Kidney glomerular epithelial cell (primary cell): ENCODE data around the gene TRIM29.
A peak's percentile ranks its signal among the peaks of the same experiment; 100 is the strongest.

Experiments
- DNase-seq: peaks from one replicate; lab custom pipeline; 2025; lab: John Stamatoyannopoulos, UW

Gene TRIM29

DNA sequence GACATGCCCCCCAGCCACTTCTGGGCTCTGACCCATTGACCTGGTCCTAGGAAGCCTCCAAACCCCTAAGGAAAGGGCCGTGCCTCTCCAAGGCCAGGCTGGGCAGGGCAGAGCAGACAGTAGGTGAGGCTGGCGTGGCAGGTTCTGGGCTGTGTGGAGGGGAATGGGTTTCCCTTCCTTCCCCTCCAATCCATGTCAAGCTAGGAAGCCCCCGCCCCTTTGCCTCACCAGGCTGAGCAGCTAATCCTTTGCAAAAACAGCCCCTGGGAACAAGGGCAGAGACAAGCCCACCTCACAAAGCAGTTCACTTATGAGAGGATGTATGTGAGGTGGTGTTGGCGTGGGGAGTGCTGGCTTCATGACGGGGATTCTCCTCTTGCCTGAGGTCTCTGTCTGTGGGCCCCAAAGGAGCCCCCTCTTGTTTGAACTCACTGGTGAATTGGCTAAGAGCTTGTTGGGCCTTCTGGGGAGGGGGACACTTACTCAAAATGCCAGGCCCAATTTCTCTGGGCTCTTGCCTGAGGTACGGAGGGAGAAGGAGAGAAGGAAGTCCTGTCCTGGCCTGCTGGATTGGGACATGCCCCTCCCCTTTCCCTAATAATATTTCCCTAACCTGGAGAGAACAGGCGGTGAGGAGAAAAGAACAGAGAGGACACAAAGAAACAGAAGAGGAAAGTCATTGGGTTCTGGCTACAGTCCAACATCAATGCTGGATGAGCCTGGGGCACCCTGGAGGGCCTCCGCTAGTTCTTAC, 1.6 kb upstream of the TRIM29 start:
- no peak for DNase-seq

DNA sequence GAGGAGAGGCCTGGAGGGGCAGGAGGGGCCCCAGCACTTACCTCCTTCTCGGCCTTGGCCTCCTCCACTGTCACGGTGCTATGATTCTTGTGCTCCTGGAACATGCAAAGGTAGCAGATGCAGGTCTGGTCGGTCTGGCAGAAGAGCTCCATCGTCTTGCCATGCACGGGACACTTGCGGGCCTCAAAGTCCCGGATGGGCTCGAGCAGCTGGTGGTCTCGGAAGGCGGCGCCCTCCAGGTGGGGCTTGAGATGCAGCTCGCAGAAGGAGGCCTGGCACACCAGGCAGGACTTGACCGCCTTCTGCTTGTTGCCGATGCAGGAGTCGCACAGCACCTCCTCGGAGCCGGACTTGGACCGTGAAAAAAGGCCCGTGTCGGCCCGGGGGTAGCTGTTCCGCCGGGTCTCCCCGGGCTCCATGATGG, 714 bp downstream of the TRIM29 start:
- DNase-seq: no peak

DNA sequence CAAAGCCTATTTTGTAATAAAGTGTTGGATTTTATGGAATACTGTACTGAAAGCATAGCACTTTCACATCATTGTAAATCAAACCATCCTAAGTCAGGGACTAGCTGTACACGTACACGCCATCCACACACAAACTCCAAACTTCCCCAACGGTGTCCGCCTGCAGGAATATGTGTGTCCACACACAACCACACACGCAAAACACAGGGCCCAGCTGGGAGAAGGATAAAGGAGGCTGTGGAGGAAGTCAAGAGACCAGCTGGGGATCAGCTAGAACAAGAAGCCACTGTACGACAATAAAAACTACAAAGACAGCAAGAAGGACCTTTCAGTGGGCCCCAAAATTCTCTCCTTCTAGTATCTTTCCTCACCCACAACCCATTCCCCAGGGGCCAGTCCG, 1.6 kb downstream of the TRIM29 start:
- DNase-seq: no peak

DNA sequence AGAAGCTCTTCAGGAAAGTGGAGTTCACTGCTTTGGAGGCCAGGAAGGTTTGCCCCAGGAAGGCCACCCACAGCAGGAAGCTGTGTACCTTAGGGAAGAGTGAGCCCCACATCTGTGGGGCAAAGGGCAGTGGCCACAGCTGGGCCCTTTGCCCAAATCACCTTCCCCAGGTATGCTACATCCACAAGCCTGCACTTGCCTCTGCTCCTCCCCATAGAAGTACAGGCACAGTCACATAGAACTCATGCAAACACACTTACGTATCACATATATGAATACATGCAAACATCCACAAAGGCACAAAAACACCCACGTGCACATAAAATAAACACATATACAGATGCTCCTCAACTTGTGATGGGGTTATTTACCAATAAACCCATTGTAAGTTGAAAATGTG, 2.1 kb downstream of the TRIM29 start:
- DNase-seq: no peak

DNA sequence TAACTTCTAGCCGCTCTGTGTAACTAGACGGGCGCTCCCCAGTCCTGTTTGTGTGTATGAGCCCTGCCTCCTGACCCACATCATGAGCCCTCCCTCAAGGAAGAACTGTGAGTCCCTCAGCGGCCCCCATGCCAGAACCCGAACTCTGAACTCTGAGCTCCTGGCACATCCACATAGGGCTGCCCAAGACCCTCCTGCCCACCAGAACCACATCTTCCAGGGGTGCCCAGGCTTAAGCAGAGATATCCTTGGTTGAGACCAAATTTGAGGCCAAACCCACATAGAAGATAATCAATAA, 3.0 kb downstream of the TRIM29 start:
- no peak for DNase-seq

DNA sequence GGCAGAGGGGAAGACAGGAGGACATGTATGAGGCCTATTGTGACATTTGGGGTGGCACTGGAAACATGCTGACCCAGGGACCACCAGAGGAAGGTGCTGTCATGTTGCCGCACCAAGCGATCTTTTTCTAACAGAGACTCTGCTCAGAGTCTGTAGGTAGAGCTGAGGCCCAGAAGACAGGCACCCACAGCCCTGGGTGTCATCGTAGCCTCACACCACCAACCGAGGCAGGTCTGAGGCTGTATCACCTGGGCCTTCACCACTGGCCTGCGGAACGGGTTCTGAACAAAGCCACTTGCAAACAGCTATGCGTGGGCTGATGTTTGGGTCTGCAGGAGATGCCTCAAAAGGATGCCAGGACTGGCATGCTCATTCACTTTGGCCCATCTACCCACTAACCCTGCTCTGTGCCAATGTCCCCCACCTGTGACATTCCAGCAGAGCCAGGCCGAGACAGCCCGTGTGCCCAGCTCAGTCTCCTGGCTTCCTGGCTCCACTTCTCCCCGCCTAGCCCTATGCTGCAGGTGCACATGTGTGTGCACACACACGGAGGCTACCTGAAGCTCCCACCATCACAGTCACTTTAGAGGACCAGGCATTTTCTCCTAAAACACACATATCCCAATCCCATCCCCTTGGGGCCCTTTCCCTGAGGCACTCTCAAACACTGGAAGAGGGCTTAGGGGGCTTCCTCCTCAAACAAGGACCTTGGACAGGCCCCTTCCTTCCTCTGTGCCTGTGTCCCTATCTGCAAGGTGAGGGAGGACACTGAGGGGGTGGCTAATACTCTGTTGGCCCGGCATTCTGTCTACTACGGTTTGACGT, 3.6 kb downstream of the TRIM29 start:
- DNase-seq: no peak

DNA sequence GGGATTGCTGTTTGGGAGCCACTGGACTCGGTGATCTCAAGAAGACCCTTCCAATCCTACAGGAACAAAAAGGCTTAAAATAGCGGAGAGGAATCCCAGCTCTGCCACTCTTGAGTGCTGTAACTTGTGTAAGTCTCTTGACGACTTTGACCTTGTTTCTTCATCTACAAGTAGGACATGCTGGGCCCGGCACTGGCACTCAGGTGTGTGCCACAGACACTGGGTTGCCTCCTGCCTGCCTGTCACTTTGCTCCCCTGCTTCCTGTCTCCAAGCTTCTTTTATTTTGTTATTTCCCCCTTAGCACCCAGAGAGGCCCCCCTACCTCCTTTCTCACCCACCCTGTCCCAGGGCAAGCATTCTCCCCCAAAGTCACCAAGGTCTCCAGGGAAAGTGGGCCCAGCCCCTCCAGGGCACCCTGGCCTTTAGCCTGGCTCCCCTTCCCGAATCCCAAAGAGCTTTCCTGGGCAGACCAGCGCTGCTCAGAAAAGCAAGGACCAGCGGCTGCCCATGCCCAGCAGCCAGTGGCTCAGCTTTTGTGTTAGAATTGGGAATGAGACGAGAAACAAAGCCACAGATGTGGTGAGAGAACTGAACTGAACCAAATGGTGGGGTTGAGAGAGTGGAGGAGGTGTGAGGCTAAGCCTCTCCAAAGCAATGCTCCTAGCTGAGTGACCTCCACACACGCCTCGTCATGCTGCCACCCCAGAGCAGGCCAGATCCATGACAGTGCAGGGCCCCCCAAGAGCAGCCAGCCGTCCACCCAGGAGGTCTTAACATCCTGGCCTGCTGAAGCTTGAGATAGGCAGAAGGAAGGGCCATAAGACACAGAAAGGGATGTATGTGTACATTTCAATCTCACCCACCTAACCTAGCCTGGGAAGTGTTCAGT, 4.5 kb downstream of the TRIM29 start:
- DNase-seq: no peak

DNA sequence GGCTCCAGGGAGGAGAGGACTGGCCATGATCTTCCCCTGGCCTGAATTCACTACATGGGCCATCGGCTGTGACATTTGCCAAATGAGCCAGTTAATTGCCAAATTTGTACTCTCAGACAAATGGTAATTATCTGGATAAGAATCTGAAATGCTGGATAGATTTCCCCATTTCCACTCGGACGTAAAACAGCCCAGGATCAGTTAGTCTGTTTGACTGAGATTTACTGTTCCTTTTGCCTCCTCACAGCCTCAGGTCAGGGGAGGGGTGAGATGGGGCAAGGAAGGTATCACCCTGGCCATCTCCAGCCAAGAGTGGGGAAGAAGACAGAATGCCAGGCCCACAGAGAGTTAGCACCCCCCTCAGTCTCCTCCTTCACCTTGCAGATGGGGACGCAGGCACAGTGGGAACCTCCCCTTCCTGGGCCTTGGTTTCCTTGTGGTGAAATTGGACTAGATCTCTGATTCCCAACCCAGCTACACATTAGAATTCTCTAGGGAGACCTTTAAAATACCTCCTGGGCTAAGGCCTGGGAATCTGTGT, 5.2 kb downstream of the TRIM29 start:
- DNase-seq: no peak

DNA sequence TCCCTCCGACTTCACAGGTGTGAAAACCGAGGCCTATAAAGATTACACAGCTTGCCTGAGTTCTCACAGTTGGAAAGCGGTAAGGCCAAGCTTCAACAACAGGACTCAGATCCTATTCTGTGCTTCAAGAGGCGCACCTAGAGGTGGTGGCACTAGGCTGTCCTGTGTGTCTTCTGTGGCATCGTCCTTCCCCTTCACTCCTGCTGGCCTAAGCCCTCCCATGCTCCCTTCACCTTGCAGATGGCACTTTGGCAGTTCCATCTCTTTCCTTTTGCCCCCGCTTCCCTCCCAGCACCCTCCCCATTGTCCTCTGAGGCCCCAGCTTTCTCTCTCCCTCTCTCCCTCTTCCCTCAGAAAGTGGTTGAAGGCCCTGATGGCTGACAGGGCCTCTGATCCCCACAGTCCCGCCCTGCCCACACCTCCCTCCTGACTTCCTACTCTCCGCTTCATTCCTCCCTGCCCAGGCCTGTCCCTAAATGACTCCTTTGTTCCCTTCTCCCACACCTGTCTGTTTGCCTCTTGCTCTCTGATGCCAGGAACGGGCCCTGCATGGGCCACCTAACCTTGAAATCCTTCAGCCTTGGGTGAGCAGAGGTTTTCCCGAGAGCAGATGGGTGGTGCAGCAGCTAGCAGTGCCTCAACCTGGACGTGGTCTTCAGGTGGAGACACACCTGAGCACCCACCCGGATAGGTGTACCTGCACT, 5.8 kb downstream of the TRIM29 start:
- no peak for DNase-seq

DNA sequence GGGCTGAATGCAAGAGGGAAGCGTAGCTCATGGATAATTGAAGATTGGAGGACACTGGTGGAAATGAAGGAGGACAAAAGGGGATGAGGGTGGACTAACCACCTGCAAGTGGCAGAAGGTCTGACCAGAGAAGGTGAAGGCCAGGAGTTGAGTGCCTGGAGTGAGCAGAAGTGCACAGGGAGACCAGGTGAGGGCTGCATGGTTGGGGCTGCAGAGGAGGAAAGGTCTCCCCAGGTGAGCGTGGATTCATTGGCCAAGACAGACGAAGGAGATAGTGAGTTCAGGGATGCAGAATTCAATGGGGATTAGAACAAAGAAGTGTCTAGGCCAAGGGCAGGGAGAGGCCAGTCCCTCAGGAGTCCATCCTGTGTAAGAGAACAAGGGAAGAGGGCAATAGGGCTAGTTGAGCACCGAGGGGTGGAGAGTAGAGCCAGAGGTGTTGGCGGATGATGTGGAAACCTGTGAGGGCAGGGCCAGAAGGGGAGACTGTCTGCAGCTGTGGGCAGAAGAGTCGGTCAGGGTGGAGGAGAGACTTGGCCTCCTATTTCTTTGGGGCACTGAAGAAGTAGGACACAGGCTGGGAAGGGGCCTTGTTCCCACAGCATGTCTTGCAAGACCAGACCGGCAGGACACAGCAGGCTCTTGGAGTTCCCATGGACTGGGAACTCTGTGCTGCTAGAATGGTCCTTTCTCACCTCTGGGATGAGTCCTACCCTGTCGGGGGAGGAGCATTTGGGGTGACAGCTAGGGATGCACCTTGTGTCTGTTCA, 6.7 kb downstream of the TRIM29 start:
- no peak for DNase-seq

DNA sequence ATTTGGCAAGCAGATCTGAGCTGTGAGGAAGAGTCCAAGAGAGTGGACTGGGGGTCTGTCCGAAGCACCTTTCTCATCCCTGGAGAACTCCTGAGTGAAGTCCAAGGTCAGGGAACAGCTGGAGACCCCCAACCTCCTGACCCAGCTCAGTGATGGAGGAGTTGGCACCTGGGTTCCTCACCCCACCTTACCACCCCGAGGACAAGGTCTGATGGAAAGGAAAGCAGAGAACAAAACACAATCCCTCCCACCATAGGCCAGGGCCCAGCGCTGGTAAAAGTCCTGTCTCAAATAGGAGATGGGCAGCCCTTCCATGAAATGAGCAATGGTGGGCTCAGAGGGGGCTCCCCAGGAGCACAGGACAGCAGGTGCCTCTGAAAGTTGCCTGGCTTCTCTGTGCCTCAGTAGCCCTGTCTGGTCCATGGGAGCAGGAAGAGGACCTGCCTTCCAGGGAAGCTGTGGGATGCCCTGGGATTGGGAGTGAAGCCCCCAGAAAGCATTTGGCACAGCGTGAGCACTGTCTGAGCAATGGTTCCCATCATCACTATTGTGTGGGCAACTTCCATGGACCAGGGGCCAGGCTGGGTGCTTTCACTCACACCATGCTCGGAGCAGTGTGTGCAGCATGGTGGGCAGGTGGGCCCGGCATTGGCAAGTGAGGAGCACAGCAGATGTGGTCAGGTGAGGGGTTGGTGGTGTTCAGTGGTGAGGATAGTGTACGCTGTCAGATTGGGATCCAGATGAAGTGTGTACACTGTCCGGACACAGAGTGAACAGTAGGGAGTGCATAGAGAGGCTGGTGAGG, 7.5 kb downstream of the TRIM29 start:
- no peak for DNase-seq

DNA sequence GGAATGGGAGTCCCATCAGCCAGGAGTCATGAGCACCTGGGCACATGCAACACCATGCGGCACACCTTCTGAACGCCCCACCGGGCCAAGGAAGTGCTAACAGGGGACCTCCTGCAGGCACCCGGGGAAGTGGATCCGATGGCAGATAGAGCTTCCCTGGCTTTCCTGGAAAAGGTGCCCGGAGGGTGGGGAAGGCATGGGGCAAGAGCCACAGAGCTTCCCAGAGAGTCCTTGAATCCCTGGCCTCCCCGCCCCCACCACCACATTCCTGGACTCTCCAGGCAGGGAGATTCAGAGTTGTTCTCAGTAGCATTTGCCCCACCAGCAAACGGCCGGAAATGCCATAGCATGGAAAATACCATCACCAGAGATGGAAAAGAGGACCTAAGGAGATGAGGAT, 8.3 kb downstream of the TRIM29 start:
- no peak for DNase-seq

DNA sequence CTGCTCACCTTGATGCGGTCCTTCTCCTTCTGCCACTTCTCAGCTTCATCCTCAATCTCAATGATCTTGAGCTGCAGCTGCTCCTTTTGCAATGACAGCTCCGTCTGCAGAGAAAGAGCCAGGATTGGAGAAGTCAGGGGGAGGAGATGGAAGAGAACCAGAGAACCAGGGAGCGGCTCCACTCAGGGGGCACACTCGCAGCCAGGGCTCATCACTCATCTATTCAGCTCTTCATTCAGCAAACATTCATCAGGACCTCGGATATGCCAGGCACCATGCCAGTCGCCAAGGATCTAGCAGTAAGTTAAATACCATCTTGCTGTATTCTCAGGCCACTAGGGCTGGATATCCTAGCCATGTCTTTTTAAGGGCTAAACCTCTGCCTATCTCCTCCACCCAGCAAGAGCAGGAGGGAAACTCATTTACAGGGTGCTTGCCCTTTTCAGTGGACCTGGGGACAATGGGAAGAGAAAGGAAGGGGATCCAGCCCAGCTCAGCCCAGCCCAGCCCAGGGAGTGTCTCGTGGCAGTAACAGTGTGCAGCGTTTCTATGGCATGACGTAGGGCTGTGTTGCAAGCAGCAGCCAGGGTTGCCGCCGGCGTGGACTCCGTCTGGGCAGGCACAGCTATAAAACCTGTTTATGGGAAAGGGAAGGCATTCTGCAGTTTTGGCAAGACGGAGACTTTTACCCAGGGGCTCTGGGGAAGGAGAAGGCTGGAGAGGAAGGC, 9.4 kb downstream of the TRIM29 start:
- no peak for DNase-seq

DNA sequence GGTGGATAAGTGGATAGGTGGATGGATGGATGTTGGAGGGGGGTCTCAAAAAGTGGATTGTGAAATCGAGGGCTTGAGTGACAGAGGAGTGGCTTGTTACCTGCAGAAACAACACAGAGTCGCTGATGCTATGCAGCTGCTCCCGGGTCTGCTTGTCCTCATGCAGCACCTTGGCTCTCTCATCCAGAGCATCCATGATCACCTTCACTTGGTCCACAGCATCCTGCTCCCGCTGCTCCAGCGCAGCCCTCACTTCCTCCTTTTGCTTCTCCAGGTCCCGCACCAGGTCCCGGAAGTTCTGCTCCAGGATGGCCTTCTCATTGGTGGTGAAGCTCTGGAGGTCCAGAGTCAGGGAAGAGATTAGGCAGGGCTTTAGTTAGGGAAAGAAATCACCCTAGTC, 10.7 kb downstream of the TRIM29 start:
- DNase-seq: no peak

DNA sequence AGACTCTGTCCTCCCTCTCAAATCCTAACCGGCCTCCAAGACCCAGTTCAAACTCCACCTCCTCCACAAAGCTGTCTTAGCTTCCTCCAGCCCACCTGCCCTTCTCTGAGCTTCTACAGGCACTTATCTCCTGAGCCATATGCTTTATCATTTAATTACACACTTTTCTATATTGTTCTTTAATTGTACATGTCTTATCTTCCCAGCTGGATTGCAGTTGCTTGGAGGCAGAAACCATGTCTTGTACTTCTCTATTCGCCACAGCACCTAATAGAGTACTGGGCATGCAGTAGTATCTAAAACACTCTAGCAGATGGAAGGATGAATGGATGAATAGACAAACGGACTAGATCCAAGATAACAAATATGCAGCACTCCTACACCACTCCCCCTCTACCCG, 11.3 kb downstream of the TRIM29 start:
- DNase-seq: no peak

DNA sequence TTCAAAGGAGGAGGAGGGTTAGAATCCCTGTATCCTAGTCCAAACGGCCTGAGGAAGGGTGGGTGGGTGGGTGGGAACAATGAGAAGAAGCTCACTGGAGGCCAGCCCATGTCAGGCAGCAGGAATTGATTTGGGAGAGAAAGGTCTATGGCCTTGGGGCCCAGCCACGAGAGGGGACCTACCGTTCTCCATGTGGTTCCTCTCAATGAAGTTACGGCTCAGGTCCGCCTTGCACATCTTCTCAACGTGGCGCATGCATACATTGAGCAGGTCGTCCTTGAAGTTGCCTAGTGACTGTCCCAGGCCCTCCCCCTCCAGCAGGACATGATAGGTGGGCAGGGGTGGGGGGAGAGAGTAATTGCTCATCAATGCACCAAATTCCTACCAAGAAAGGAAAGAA, 12.4 kb downstream of the TRIM29 start:
- DNase-seq: no peak

DNA sequence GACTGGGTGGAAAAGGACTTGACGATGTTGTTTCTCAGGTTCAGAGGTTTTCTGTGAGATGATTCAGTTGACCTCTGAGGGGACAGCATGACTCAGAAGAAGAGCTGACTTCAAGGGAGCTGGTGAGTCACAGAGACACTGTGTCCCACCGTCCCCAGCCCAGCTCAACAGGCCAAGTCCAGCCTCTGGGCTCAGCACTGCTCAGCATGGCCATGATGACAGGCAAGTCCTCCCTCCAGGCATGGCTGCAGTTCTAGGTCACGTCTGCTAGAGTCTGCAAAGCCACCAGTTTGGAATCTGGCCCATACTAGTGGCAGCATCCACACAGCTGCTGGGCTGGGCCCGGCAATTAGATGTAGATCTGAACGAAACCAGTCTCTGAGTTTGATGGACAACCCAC, 12.9 kb downstream of the TRIM29 start:
- DNase-seq: peak; percentile 8

DNA sequence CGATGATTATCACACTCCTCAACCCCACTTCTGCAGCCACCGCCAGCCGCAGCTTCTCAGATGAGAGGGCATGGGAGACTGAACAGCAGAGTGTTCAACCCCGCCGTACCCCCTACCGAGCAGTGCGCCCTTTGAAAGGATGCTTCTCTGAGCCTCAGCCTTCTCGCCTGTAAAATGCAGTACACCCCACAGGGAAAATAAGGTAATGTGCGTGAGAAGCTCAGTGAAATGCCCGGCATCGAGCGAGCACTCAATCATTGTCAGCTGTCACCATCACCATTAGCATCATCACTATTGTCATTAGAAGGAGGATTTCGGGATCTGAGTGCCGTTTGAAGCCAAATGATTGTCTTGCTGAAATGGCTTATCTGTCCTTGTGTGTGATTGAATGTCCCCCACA, 13.6 kb downstream of the TRIM29 start:
- DNase-seq: no peak

DNA sequence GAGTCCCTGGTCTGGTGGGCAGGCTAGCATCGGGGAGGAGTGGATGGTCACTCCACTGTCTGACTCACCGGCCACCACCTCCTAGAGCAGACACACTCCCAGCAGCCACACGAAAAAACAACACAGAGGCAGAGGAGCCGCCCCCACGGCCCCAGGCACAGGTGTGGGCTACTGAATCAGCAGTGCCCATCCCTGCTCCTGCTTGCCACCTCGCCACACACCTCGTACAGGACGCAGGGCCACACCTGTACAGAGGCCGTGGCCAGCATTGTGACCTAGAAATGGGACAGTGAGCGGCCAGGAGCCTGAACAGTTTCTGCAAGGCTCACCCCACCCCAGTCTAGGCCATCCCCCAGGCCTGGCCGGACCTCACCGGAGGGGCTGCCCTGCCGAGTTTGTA, 14.0 kb downstream of the TRIM29 start:
- no peak for DNase-seq
